ENCODE measurements around the gene ABTB2.

The ABTB2 gene

GRCh38 chr11:34105957-34106504 is 251.8 kb downstream of the ABTB2 start:
- Mint-ChIP-seq H3K9me3 (no peaks in the 10 kb centered on the region), H3K4me3 (peak overlapping the region; percentile 93), H3K27ac (peak overlapping the region; percentile 98), H3K27me3 (peaks cover 6% of the 10 kb centered on the region), H3K4me1 (peaks cover 48% of the 10 kb centered on the region), H3K36me3 (ENCODE audit: low read depth) (peaks cover 59% of the 10 kb centered on the region)
- DNase-seq (no peak), ATAC-seq (no peak)

GRCh38 chr11:34105079-34105956 is 252.5 kb downstream of the ABTB2 start, which contains the start of gene NAT10:
TSS of gene NAT10 (plus strand) at chr11:34105629. CDS start at chr11:34108226, 2,597 bp downstream.
- no peaks in the 10 kb centered on the region for H3K9me3 Mint-ChIP-seq
- H3K4me1 Mint-ChIP-seq, result peaks cover 48% of the 10 kb centered on the region
- peaks cover 6% of the 10 kb centered on the region for H3K27me3 Mint-ChIP-seq
- H3K4me3 Mint-ChIP-seq, result peak within 1 kb of the TSS; percentile 93
- ATAC-seq (peak; percentile 95), DNase-seq (peak; percentile 97)
- peaks cover 63% of the 10 kb centered on the region for H3K36me3 Mint-ChIP-seq (ENCODE audit: low read depth)
- peak within 1 kb of the TSS; percentile 98 for H3K27ac Mint-ChIP-seq

GRCh38 chr11:34104680-34105078 is 253.1 kb downstream of the ABTB2 start:
- Mint-ChIP-seq H3K27me3 (peaks cover 6% of the 10 kb centered on the region), H3K27ac (peak overlapping the region; percentile 98), H3K9me3 (no peaks in the 10 kb centered on the region), H3K4me1 (peaks cover 48% of the 10 kb centered on the region), H3K4me3 (peak overlapping the region; percentile 93), H3K36me3 (ENCODE audit: low read depth) (peaks cover 64% of the 10 kb centered on the region)
- DNase-seq, result no peak
- ATAC-seq, result no peak
